Stimulated activated CD8-positive, alpha-beta memory T cell treated with anti-CD3 and anti-CD28 coated beads, Interleukin-4, amount 100 ng/mL, for 48 hours (primary cell): ENCODE results near the gene HID1.
"Not testable (repeated sequence)": the region's sequence is repeated elsewhere in the genome, so short reads cannot be mapped to it uniquely, and the experiment has no call there.

ENCODE experiments used
- DNase-seq: peaks from one replicate; pipeline ENCODE4 v3.0.0-alpha.2; 2020

The HID1 gene

DNA sequence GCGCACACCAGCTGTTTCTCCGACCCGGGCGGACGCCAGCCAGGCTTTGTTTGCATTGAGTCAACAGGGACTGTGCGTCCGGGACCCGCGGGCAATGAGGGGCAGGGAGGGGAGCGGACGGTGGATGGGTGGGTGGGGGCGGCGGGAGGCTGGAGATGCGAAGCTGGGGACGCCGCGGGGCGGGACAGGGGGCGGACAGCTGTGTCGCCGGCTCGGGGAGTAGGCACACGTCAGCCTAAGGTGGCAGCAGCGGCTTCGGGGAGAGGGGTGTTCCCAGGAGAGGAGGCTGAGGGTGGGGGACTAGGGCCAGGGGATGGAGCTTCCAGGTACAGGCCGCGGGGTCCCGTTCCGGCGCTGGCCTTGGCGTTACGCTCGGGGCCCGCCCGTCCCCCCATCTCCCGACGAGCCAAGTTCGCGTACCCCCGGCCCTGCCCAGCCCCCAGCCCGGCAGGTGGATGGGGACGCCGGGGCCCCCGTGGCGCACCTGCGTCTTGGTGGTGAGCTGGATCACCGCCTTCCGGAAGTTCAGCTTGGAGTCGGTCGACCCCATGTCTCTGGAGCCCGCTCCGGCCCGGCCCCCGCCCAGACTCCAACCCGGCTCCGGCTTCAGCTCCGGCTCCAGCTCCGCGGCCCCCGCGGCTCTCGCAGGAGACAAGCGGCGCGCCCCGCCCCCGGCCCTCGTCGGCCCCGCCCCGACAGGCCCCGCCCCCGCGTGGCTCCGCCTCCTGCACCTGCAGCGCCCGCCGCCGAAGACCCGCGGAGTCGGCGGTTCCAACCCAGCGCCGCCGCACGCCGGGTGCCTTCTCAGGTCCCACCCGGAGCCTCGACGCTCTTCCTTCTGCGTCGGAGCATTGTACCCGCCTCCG, at the start of gene HID1:
HID1 (minus strand) TSS at position 653 of the 866 bp plus-strand sequence; CDS start at position 550, 103 bp downstream.
- peak; percentile 86 for DNase-seq

DNA sequence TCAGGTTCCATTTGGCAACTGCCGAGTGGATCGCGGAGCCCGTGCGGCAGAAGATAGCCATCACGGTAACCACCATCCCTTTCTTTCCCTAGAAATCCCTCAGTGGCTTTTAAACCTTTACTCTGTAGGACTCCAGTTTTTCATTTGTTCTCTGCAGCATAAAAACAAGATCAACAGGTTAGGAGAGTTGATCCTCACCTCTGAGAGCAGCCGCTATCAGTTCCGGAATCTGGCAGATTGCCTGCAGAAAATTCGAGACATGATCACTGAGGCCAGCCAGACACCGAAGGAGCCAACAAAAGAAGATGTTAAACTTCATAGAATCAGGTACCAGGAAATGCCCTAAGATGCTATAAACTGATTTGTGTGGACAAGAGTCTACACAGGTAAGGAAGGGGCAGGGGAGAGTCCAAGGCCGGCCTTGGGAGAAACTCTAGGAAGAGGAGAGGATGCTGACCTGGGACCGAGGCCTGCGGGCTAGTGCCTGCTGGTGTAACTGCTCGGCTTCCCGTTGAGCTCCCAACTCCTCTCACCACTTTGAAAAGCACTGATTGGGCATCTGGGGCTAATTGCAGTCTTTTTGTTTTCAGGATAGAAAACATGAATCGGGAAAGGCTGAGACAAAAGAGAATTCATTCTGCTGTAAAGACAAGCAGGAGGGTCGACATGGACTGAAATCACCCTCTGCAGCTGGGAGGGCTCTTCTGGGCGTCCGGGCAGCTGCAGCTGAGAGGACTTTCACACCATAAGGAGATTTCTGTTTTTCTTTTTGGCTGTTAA, 48.0 kb upstream of the HID1 start:
- no peak for DNase-seq

GRCh38 chr17:75019710-75020109, 47.2 kb upstream of the HID1 start:
- no peak for DNase-seq

DNA sequence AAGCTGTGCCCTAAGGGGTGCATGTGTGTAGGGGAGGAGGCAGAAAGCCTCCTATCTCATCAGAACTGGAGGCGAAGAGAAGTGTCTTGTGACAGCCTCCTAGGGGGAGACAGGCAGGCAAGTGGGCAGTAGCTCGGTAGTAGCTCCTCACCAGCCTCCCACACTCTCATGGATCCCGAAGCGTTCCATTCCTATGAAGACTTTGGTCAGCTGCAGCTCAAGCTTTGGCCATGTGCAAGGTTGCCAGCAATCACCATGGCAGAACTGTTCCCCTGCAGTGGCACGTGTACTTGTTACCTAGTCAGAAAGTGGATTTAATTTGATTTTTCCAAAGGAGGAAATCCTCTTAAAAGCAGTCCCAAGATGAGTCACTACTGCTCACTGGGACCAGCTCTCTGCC, 46.6 kb upstream of the HID1 start:
- no peak for DNase-seq

DNA sequence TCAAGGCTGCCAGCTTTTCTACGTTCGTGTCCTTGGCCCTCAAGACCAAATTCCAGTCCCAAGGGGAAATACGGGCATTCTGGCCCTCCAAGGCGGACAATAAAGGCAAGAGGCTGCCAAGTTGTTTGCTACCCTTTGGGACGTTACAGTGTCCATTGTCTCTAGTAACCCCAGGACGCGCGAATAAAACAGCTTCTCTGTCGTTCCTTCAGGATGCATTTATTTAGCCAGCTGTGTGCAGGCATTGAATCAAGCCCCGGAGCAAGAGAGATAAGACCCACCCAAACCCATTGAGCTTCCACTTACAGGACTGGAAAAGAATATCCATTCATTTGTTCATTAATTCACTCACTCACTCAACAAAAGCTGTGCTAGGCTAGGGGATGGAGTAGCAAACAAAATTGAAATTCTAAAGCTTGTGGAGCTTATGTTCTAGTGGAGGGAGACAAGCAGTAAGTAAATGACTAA, 40.6 kb upstream of the HID1 start:
- DNase-seq = no peak

GRCh38 chr17:75012346-75013091, 40.0 kb upstream of the HID1 start, which contains the start of gene MRPL58:
Gene MRPL58, plus strand, starts transcription at chr17:75012670. Its CDS starts 17 bp downstream, at chr17:75012687.
- DNase-seq = peak; percentile 88

DNA sequence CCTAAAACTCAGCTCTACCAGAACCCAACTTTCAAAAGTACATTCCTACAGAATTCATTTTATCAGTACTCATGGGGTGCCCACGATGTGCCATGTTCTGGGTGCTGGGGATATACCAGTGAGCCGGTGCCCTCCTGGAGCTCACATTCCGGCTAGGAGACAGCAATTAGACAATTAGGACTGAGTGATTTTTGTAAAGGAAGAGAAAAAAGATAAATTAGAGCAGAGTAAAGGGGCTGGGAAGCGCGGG, 39.5 kb upstream of the HID1 start:
- DNase-seq = no peak

DNA sequence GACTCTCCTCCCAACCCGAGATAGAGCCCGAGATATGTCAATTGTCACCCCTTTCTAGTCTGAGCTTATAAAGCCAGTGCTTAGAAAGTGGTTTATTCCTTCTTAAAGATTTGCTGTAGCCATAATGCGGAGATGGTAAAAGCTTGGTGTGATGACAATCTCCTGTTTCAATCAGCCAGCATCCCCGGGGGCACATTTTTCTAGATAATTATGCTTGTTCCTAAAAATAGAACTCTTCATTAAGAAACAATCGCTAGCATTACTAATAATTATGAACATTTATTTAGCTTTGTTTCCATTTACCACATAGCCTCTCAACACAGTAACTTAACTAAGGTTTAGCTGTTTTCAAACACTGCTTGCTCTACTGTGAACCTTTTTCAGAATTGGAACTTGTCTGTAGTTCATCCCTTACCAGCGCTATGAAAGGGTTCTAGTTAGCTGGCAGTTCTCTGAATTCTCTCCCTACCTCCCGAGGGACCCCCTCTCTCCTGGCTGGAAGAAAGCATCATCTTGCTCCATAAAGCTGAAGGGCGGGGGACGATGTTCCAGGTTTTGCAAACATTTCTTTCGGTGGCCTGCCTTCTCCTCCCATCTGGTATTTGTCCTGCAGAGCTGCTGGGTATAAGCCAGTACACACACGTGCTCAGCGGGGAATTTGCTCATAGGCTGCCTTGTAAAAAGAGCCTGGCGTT, 39.0 kb upstream of the HID1 start:
- no peak for DNase-seq

- peak; percentile 30 for DNase-seq
These were observed 38.3 kb upstream of the HID1 start for GRCh38 chr17:75010683-75011400.

DNA sequence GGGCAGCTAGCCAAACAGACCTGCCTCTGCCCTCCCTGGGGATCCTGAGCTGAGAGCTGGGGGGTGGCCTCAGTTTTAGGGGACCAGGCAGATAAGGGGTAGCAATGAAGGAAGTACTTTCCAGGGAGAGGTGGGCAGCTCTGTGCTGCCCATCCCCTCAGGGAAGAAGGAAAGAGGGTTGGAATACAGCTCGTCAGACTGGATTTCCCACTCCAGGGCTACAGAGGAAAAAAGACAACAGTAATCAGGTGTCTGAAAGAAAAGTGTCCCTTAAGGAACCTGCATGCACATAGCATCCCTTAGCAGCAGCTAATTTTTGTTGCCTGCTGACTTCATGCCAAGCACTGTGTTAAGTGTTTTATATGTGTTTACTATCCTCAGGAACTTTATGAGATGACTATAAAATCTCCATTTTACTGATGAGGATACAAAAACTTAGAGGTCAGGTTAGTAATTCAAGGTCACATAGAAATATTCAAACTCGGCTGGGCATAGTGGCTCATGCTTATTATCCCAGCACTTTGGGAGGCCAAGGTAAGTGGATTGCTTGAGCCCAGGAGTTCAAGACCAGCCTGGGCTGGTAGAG, 36.7 kb upstream of the HID1 start:
- no peak for DNase-seq

DNA sequence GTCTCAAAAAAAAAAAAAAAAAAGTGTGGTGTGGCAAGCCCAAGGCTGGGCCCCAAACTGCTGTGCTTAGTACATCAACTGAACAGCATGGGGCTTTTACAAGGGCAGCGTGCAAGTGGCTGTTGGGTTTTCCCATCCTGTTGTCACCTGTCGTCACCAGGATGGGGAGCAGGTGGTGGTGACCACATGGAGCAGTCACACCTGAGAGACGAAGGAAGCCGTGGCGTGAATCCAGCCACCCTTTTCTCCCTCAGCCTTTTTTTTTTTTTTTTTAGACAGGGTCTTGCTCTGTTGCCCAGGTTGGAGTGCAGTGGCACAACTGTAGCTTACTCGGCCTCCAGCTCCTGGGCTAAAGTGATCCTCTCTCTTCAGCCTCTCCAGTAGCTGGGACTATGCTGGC, 35.8 kb upstream of the HID1 start:
- no peak for DNase-seq

DNA sequence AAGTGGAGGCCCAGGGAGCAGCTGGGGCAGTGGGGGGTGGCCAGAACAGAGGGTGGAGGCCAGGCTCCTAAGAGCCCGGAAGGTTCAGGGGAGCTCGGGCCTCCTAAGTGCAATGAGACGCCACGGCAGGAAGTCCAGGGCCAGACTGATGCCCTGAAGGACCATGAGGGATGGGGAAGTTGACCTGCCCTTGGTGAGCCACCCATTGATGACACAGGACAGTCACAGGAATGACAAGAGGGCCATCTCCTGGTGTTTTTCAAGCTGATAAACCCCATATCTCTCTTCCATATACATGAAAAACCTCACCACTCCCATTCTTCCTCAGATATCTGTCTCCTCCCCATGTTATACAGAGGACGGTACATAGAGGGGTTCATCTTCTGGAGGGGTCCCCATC, 34.1 kb upstream of the HID1 start:
- DNase-seq = no peak

DNA sequence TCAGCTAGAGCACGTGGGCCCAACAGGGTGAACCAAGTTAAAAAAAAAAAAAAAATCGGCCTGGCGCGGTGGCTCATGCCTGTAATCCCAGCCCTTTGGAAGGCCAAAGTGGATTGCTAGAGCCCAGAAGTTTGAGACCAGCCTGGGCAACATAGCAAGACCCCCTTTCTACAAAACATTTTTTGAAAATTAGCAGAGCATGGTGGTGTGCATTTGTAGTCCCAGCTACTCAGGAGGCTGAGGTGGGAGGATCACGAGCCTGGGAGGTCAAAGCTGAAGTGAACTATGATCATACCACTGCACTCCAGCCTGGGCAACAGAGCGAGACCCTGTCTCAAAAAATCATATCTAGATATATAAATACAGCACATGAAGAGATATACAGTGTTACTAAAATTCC, 33.5 kb upstream of the HID1 start:
- not testable (repeated sequence) for DNase-seq

DNA sequence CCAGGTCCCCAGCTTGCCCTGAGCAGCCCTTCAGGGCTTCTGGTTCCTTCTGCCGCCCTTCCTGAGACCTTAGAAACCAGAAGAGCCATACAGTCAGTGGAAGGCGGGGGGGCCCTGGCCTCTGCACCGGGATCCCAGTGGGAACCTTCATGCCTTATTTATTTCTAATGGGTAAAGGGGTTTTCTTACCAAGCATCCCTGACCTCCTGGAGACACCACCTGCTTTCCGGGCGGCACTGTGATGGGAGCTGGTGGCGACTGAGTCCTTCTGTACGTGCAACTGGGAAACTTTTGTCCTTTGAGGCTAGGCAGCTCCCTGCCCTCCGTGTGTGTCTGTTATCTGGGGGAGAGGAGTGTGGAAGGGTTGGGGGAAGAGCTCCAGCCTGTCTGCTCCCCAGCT, 32.7 kb upstream of the HID1 start:
- DNase-seq = no peak

DNA sequence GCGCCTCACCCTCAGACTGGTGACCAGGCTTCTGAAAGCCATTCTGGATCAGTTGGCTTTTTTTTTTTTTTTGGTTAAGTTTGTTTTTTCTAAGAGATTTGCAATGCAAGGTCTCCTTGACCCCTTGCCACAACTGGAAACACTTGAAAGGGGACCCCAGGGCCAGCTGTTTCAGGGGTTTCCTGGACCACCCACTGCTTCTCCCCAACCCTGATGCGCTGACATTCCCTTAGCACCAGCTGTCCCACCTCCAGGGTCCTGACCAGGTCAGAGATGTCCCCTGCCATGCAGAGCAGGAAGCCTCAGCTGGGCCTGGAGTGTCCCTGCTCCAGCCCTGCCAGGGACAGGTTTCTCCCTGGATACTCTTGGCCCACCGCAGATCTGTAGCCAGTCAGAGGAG, 31.8 kb upstream of the HID1 start:
- no peak for DNase-seq

DNA sequence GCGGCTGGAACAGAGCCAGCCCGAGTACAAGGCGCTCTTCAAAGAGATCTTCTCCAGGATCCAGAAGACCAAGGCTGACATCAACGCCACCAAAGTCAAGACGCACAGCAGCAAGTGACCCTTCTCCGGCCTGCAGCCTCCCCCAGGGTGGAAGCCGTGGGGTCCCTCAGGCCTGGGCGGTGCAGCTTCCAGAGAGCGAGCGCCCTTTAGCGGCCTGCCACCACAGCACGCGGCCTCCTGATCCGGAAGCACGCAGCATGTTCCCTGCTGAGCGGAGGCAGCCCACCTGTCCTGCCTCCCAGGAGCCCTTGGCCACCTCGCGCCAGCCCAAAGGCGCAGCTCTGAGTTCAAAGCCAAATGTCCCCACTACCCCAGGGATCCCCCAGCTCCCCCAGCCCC, 31.4 kb upstream of the HID1 start:
- DNase-seq = no peak

DNA sequence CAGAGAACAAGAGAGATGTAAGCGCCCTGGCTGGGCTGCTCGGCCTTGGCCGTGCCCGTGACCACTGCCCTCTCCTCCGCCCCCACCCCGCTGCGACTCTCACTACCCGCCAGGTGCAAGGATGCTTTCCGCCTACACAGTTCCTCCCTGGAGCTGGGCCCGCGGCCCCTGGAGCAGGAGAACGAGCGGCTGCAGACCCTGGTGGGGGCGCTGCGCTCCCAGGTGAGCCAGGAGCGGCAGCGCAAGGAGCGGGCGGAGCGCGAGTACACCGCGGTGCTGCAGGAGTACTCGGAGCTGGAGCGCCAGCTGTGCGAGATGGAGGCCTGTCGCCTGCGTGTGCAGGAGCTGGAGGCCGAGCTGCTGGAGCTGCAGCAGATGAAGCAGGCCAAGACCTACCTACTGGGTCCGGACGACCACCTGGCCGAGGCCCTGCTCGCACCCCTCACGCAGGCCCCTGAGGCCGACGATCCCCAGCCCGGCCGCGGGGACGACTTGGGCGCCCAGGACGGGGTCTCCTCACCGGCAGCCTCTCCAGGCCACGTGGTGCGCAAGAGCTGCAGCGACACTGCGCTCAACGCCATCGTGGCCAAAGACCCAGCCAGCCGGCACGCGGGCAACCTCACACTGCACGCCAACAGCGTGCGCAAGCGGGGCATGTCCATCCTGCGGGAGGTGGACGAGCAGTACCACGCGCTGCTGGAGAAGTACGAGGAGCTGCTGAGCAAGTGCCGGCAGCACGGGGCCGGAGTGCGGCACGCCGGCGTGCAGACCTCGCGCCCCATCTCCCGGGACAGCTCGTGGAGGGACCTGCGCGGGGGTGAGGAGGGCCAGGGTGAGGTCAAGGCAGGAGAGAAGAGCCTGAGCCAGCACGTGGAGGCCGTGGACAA, 30.8 kb upstream of the HID1 start:
- DNase-seq = no peak

DNA sequence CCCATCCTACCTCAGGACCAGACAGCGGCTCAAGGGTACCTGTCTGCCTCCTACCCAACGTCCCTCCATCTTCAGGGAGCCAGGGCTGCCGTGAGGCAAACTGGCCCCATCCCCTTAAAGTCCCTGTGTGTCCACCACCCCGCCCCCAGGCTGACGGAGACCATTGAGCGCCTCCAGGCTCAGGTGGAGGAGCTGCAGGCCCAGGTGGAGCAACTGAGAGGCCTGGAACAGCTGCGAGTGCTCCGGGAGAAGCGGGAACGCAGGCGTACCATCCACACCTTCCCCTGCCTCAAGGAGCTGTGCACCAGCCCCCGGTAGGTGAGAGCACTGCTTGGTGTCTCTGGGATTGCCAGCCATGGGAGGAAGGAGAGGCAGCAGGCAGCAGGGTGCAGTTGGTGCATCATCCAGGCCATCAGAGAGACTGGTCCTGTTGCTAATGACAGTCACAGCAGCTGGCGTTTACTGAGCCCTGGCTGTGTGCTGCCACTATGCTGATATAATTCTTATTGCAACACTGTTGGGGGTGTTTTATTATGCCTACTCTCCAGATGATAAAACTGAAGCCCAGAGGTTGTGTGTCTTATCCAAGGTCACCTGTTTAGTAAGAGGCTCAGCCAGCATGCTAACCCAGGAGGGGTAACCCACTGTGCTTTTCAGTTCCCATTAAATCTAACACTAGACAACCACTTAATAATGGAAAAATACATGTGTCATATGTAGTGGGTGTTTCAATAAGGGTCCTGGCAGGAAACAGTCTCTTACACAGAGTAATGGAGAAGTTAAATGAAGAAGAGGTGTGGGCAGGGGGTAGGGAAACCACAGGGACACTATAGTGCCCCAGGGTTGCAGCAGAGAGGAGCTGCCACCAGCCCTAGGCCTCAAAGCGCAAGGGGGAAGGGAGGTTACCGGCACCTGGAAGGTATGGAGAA, 29.6 kb upstream of the HID1 start:
- no peak for DNase-seq

DNA sequence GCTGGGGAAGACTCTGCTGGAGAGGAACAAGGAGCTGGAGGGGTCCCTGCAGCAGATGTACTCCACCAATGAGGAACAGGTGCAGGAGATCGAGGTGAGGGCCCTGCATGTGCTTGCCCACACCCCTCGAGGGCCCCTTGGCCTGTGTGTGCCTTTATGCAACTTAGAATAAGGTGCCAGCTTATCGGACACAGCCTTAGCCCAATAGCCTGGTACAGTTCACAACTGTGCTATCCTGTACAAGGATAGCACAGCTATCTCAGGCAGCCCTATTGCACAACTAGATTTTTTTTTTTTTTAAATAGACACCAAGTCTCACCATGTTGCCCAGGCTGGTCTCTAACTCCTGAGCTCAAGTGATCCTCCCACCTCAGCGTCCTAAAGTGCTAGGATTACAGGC, 27.0 kb upstream of the HID1 start:
- DNase-seq = no peak

DNA sequence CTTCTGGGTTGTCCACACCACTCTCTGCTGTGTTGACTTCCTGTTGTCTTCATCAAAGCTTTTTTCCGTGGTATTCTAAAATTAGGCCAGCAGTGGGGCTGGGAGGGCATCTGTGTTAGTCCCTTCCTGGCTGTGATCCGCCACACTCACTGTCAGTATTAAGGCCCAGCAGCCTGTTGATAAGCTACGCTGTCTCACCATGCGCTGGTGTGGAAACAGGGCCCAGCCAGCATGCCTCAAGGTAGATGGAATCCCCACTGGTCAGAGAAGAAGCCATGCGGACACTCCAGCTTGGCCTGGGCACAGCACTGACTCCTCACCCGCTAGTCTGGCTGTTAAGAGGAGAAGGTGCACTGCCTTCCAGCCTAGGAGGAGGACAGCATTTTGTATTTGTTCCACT, 26.2 kb upstream of the HID1 start:
- DNase-seq = no peak
